Measurements from ENCODE around the gene PACC1. TPM values are rescaled to one million over a fixed set of nuclear protein-coding genes. Genes with fewer than 3 reads are reported as not detected.

The PACC1 gene
- total RNA-seq, 2 experiments from 2014 or later = 1.8 to 2.1 TPM

DNA sequence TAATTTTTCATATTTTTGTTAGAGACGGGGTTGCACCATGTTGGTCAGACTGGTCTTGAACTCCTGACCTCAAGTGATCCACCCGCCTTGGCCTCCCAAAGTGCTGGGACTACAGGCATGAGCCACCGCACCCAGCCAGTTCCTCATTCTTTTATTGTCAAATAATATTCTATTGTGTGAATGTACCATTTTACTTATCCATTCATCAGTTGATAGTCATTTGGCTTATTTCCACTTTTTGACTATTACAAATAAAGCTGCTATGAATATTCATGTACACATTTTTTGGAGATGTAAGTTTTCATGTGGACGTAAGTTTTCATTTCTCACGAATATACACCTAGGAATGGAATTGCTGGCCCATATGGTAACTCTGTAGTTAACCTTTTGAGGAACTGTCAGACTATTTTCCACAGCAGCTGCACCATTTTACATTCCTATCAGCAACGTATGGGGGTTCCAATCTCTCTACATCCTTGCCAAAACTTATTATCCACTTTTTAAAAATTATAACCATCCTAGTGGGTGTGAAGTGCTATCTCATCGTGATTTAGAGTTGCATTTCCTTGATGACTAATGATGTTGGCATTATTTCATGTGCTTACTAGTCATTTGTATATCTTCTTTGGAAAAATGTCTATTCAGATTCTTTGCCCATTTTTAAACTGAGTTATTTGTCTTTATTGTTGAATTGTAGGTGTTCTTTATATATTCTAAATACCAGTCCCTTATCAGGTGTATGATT is 12.7 kb downstream of the PACC1 start:
- TF ChIP-seq, protein P1, sequence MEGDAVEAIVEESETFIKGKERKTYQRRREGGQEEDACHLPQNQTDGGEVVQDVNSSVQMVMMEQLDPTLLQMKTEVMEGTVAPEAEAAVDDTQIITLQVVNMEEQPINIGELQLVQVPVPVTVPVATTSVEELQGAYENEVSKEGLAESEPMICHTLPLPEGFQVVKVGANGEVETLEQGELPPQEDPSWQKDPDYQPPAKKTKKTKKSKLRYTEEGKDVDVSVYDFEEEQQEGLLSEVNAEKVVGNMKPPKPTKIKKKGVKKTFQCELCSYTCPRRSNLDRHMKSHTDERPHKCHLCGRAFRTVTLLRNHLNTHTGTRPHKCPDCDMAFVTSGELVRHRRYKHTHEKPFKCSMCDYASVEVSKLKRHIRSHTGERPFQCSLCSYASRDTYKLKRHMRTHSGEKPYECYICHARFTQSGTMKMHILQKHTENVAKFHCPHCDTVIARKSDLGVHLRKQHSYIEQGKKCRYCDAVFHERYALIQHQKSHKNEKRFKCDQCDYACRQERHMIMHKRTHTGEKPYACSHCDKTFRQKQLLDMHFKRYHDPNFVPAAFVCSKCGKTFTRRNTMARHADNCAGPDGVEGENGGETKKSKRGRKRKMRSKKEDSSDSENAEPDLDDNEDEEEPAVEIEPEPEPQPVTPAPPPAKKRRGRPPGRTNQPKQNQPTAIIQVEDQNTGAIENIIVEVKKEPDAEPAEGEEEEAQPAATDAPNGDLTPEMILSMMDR (IDR thresholded peaks at IDR 0.05) = no peak
- H3K27me3 Mint-ChIP-seq = no peaks in the 10 kb centered on the region
- no peak for DNase-seq
- ChIA-PET CTCF (no interaction called here), POLR2A (no interaction called here)
- Histone ChIP-seq H3K27me3 (ENCODE audit: control insufficient read depth in 1 of 2, insufficient read depth in 2 of 2, low read length in 2 of 2) (no peaks in the 10 kb centered on the region), H3K4me3 (ENCODE audit: low read length) (no peak overlapping the region), H3K9me3 (ENCODE audit: control insufficient read depth in 1 of 2, insufficient read depth in 1 of 2, low read length in 2 of 2) (peaks cover 0 to under 1% of the 10 kb centered on the region in 2 experiments), H3K4me1 (ENCODE audit: insufficient read depth, low read length) (no peaks in the 10 kb centered on the region), H3K36me3 (ENCODE audit: insufficient read depth, low read length) (peaks cover 19% of the 10 kb centered on the region), H3K27ac (ENCODE audit: low read depth in 1 of 2, low read length in 2 of 2) (no peak overlapping the region)
- peaks cover 90% of the 10 kb centered on the region for H3K36me3 Mint-ChIP-seq (ENCODE audit: low read depth)
- H3K4me1 Mint-ChIP-seq (ENCODE audit: low read depth) = peaks cover 5% of the 10 kb centered on the region
- H3K27ac Mint-ChIP-seq = no peak overlapping the region
- peaks cover 5% of the 10 kb centered on the region for H3K9me3 Mint-ChIP-seq
- ATAC-seq (ENCODE audit: poor library complexity) = no peak
- intact Hi-C loops (cut with DNase I, micrococcal nuclease) = no loop called here
- H3K4me3 Mint-ChIP-seq = no peak overlapping the region

DNA sequence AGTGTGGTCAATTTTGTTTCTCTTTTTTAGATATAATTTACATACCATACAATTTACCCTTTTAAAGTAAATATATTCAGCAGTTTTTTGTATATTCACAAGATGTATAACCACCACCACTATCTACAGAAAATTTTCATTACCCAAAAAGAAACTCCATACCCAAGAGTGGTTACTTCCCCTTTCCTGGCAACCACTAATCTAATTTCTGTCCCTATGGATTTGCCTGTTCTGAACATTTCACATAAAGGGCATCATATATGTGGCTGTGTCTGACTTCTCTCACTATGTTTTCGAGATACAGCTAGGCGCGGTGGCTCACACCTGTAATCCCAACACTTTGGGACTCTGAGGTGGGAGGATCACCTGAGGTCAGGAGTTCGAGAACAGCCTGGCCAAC is 13.6 kb downstream of the PACC1 start:
- intact Hi-C loops (cut with DNase I, micrococcal nuclease) = no loop called here
- H3K9me3 Mint-ChIP-seq = peaks cover 10% of the 10 kb centered on the region
- H3K27ac Mint-ChIP-seq = no peak overlapping the region
- peaks cover 0 to 6% of the 10 kb centered on the region in 2 experiments for H3K9me3 ChIP-seq (ENCODE audit: control insufficient read depth in 1 of 2, insufficient read depth in 1 of 2, low read length in 2 of 2)
- H3K36me3 Mint-ChIP-seq (ENCODE audit: low read depth) = peaks cover 90% of the 10 kb centered on the region
- H3K4me3 ChIP-seq (ENCODE audit: low read length) = no peak overlapping the region
- H3K27ac ChIP-seq (ENCODE audit: low read depth in 1 of 2, low read length in 2 of 2) = no peak overlapping the region
- ATAC-seq (ENCODE audit: poor library complexity) (no peak), DNase-seq (no peak)
- H3K4me1 ChIP-seq (ENCODE audit: insufficient read depth, low read length) = no peaks in the 10 kb centered on the region
- no peak overlapping the region for H3K4me3 Mint-ChIP-seq
- no peaks in the 10 kb centered on the region for H3K27me3 ChIP-seq (ENCODE audit: control insufficient read depth in 1 of 2, insufficient read depth in 2 of 2, low read length in 2 of 2)
- H3K27me3 Mint-ChIP-seq = no peaks in the 10 kb centered on the region
- CTCF ChIA-PET = no interaction called here
- H3K36me3 ChIP-seq (ENCODE audit: insufficient read depth, low read length) = peaks cover 10% of the 10 kb centered on the region
- POLR2A ChIA-PET = no interaction called here
- H3K4me1 Mint-ChIP-seq (ENCODE audit: low read depth) = peaks cover 5% of the 10 kb centered on the region
- TF ChIP-seq, protein P1 (IDR thresholded peaks at IDR 0.05) = no peak

DNA sequence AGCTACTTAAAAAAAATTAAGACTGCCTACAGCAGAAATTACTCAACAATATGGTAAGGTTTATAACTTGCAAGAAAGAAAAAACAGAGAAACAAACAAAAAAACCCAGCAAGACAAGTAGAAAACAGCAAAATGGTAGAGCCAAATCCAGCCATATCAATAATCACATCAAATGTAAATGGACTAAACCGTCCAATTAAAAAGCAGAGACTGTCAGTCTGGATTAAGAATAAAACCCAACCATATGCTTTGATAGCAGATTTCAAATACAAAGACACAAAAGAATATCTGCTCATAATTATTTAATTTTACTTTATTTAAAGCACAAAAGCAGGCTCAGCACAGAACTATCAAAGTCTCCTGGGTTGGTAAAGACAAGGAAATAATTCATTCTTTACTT is 17.5 kb downstream of the PACC1 start:
- H3K27ac Mint-ChIP-seq = no peak overlapping the region
- Histone ChIP-seq H3K4me1 (ENCODE audit: insufficient read depth, low read length) (no peaks in the 10 kb centered on the region), H3K36me3 (ENCODE audit: insufficient read depth, low read length) (no peaks in the 10 kb centered on the region), H3K4me3 (ENCODE audit: low read length) (no peak overlapping the region), H3K9me3 (ENCODE audit: control insufficient read depth in 1 of 2, insufficient read depth in 1 of 2, low read length in 2 of 2) (peaks cover 0 to 6% of the 10 kb centered on the region in 2 experiments), H3K27me3 (ENCODE audit: control insufficient read depth in 1 of 2, insufficient read depth in 2 of 2, low read length in 2 of 2) (no peaks in the 10 kb centered on the region), H3K27ac (ENCODE audit: low read depth in 1 of 2, low read length in 2 of 2) (no peak overlapping the region)
- peaks cover 13% of the 10 kb centered on the region for H3K9me3 Mint-ChIP-seq
- CTCF ChIA-PET = no interaction called here
- TF ChIP-seq, protein P1 (IDR thresholded peaks at IDR 0.05) = no peak
- no peak overlapping the region for H3K4me3 Mint-ChIP-seq
- ATAC-seq (ENCODE audit: poor library complexity) (no peak), DNase-seq (no peak)
- no peaks in the 10 kb centered on the region for H3K27me3 Mint-ChIP-seq
- H3K36me3 Mint-ChIP-seq (ENCODE audit: low read depth) = peaks cover 72% of the 10 kb centered on the region
- H3K4me1 Mint-ChIP-seq (ENCODE audit: low read depth) = peaks cover 12% of the 10 kb centered on the region
- intact Hi-C loops (cut with DNase I, micrococcal nuclease) = no loop called here
- POLR2A ChIA-PET = no interaction called here

Data from CD4-positive, alpha-beta T cell (primary cell).